BE2C (cell line): ENCODE measurements around the gene FKBP3.

ENCODE experiments used
- DNase-seq: peaks from one replicate; pipeline ENCODE4 v3.0.0-alpha.2; 2020
- H3K27me3 ChIP-seq: fragments of 250-450 bp; sonication (Bioruptor Pico); 2 replicates; pipeline ENCODE4 v1.5.1; 2020; ENCODE audit warnings: mild to moderate bottlenecking
- H3K36me3 ChIP-seq: fragments of 250-450 bp; sonication (Bioruptor Pico); 2 replicates; pipeline ENCODE4 v1.5.1; 2020; ENCODE audit warnings: mild to moderate bottlenecking
- H3K4me1 ChIP-seq: fragments of 250-450 bp; sonication (Bioruptor Pico); 2 replicates; pipeline ENCODE4 v1.5.1; 2020
- H3K4me3 ChIP-seq: 2 replicates; pipeline ENCODE4 v1.5.1; 2011; ENCODE audit warnings: low read depth, low read length
- H3K9me3 ChIP-seq: fragments of 250-450 bp; sonication (Bioruptor Pico); 2 replicates; pipeline ENCODE4 v1.5.1; 2020
- CTCF ChIP-seq: IDR thresholded peaks from 2 replicates; pipeline ENCODE4 v1.5.1; 2012; ENCODE audit warnings: mild to moderate bottlenecking, low read depth, low read length

The FKBP3 gene

GRCh38 chr14:45135659-45136395 is 1.5 kb upstream of the FKBP3 start, which contains the start of gene FANCM:
TSS of gene FANCM (plus strand) at chr14:45135930. CDS start at chr14:45136032, 102 bp downstream.
- TF ChIP-seq CTCF: no peak
- Histone ChIP-seq H3K27me3 (no peaks in the 10 kb centered on the region), H3K36me3 (no peaks in the 10 kb centered on the region), H3K9me3 (no peaks in the 10 kb centered on the region), H3K4me1 (no peaks in the 10 kb centered on the region), H3K4me3 (peak within 1 kb of the TSS; percentile 99)
- DNase-seq: peak; percentile 94

- Histone ChIP-seq H3K27me3 (no peaks in the 10 kb centered on the region), H3K36me3 (no peaks in the 10 kb centered on the region; the same call in 1 of the 2 replicates), H3K9me3 (no peaks in the 10 kb centered on the region), H3K4me3 (peak overlapping the region; percentile 99), H3K4me1 (no peaks in the 10 kb centered on the region)
- no peak for DNase-seq
- TF ChIP-seq CTCF: no peak
These were observed 875 bp upstream of the FKBP3 start for GRCh38 chr14:45135156-45135555.

DNA sequence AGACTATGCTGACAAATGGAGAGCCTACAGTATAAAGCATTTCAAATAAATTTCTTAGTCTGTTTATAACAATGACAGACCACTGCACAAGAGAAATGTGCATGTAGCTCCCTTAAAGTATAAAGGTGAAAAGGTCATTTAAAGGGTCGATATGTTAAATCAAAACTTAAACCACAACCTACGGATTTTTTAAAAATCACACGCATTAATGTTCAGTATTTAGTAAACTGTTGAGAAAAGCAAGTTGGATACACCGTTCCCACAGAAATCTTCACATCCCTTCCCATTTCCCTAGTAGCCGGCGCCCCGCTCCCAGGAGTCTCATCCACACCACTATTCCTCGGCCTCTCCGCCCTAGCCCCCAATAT is 614 bp downstream of the FKBP3 start:
- TF ChIP-seq CTCF: no peak
- Histone ChIP-seq H3K27me3 (no peaks in the 10 kb centered on the region), H3K4me1 (no peaks in the 10 kb centered on the region), H3K4me3 (peak overlapping the region; percentile 99), H3K36me3 (peaks cover 5% of the 10 kb centered on the region), H3K9me3 (no peaks in the 10 kb centered on the region)
- DNase-seq: no peak

DNA sequence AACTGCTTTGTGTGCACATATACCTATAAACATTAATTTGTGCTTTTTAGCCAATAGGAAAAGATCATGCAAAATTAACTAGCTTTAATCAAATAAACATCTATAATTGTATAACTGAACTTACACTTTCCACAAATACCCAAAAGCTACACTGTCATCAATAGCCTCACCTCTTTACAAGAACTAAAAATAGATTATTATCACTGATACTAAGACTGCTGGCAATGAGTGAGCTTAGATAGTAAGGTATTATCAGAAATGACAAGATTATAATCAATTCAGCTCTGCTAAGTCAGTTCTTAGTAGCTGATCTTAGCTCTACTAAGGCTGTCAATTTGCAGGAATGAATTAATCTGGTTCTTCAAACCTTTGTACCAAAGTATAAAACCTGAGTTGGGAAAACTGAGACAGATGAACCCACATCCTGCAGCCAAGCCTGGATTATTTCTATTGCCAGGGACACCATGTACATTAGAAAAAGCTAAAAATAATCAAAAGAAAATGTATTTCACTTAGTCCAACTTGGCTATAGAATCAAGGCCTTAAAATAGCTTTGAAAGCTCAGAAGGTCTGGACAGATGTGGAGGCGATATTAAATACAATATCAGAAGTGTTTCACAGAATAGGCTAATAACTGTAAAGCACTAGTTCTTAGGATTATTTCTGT is 5.2 kb downstream of the FKBP3 start:
- DNase-seq: no peak
- Histone ChIP-seq H3K4me1 (no peaks in the 10 kb centered on the region), H3K36me3 (peaks cover 28% of the 10 kb centered on the region), H3K9me3 (no peaks in the 10 kb centered on the region), H3K27me3 (no peaks in the 10 kb centered on the region), H3K4me3 (no peak overlapping the region)
- no peak for TF ChIP-seq CTCF

- no peaks in the 10 kb centered on the region for H3K9me3 ChIP-seq
- no peaks in the 10 kb centered on the region for H3K27me3 ChIP-seq
- peaks cover 55% of the 10 kb centered on the region for H3K36me3 ChIP-seq
- no peaks in the 10 kb centered on the region for H3K4me1 ChIP-seq
- no peak for DNase-seq
- no peak for TF ChIP-seq CTCF
- H3K4me3 ChIP-seq: no peak overlapping the region
These were observed 8.5 kb downstream of the FKBP3 start for GRCh38 chr14:45125754-45126153.

DNA sequence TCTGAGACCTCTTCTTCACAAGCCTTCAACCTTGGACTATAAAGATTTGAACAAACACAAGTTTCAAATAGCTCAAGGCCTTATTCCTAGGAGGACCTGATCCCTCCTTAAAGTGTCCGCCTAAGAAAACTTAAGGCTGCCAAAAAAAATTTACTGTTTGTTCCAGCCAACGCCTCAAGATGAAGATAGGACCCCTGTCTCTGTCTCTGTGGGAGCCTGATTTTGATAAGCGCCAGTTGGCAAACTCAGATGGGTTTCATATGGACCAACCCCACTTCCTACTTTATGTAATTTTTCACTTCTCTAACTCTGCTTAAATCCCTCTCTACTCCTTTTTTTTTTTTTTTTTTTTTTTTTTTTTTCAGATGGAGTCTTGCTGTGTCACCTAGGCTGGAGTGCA is 11.0 kb downstream of the FKBP3 start:
- Histone ChIP-seq H3K4me3 (no peak overlapping the region), H3K9me3 (no peaks in the 10 kb centered on the region), H3K27me3 (no peaks in the 10 kb centered on the region), H3K36me3 (peaks cover 71% of the 10 kb centered on the region), H3K4me1 (no peaks in the 10 kb centered on the region)
- TF ChIP-seq CTCF: no peak
- no peak for DNase-seq
